GM18858 (cell line): ENCODE data around the gene NBPF9.
"Not testable (repeated sequence)": the region's sequence is repeated elsewhere in the genome, so short reads cannot be mapped to it uniquely, and the experiment has no call there.

ENCODE experiments used
- ATAC-seq: cut with Tn5 transposase; IDR thresholded peaks from one replicate; pipeline ENCODE4 v1.9.1; 2021; ENCODE audit not compliant: unreplicated experiment

The NBPF9 gene

GRCh38 chr1:149013513-149013912 lies 89.8 kb downstream of the NBPF9 start:
- not testable (repeated sequence) for ATAC-seq

GRCh38 chr1:149012599-149012998 lies 90.8 kb downstream of the NBPF9 start:
- ATAC-seq = not testable (repeated sequence)

GRCh38 chr1:149009761-149010160 lies 93.6 kb downstream of the NBPF9 start:
- not testable (repeated sequence) for ATAC-seq

- ATAC-seq = not testable (repeated sequence)
These were observed 94.6 kb downstream of the NBPF9 start for GRCh38 chr1:149008769-149009168.

- not testable (repeated sequence) for ATAC-seq
These were observed 95.0 kb downstream of the NBPF9 start for GRCh38 chr1:149008326-149008725.
